GM12892 (cell line): Measurements from ENCODE around the gene GUCY2D.

Experiments used
- POLR2A ChIP-seq: IDR thresholded peaks from 2 replicates; pipeline ENCODE4 v1.6.1; 2011; ENCODE audit warnings: low read depth, low read length, control low read depth
- POLR2AphosphoS5 ChIP-seq: IDR thresholded peaks from 2 replicates; pipeline ENCODE4 v1.6.1; 2011; ENCODE audit warnings: low read depth, low read length, control low read depth

GRCh38 chr17:8019166-8019565, 16.8 kb downstream of the GUCY2D start:
- no peak for TF ChIP-seq POLR2A
- no peak for TF ChIP-seq POLR2AphosphoS5
